B cell (primary cell): ENCODE results near the gene SPPL3. TPM values are rescaled to one million over a fixed set of nuclear protein-coding genes. Genes with fewer than 3 reads are reported as not detected.

ENCODE experiments used
- ATAC-seq: fragments of 200-7000 bp; cut with Tn5 transposase; one replicate; pipeline ENCODE4 v1.10.0; 2021; ENCODE audit warnings: low read depth, mild to moderate bottlenecking, moderate number of reproducible peaks, moderate library complexity
- CTCF ChIA-PET: fragments of 350-600 bp; sonication (Branson Sonifier 250); formaldehyde crosslinking; loops from one replicate; lab custom pipeline; 2021; ENCODE audit warnings: antibody characterized with exemption, inconsistent platforms; lab: Charles Lee
- POLR2A ChIA-PET: fragments of 350-600 bp; sonication (Branson Sonifier 250); formaldehyde crosslinking; loops from one replicate; lab custom pipeline; 2021; ENCODE audit warnings: antibody characterized with exemption; lab: Charles Lee
- DNase-seq: peaks from one replicate; pipeline ENCODE4 v3.0.0; 2013
- H2AFZ ChIP-seq: 2 replicates; pipeline ENCODE4 v1.6.1; 2012; ENCODE audit warnings: mild to moderate bottlenecking, low read depth, low read length; ENCODE audit not compliant: insufficient read depth, poor library complexity, severe bottlenecking
- H3K27ac ChIP-seq, 2 donors: 1 replicate in 1 of 2; 2 replicates in 1 of 2; pipeline ENCODE4 v1.5.1; 2012 to 2013; ENCODE audit warnings: low read length in 2 of 2, mild to moderate bottlenecking in 2 of 2, moderate library complexity in 1 of 2
- H3K27me3 ChIP-seq, 4 experiments: fragments of 200-600 bp in 1 of 4; sonication (generic) in 1 of 4; replicated peaks in 1 of 4; 1 replicate in 2 of 4; 2 replicates in 2 of 4; pipeline versions ENCODE4 v1.6.1 to v1.7.0; 2013 to 2016; ENCODE audit warnings: low read length in 3 of 4, mild to moderate bottlenecking in 2 of 4, mixed read lengths in 1 of 4, moderate library complexity in 1 of 4; ENCODE audit not compliant: insufficient read depth in 4 of 4, control insufficient read depth in 3 of 4; ENCODE audit errors: control extremely low read depth in 1 of 4
- H3K36me3 ChIP-seq, 2 experiments: replicated peaks in 1 of 2; 1 replicate in 1 of 2; 2 replicates in 1 of 2; pipeline versions ENCODE4 v1.6.1 to v1.7.1; 2013; ENCODE audit warnings: low read length in 1 of 2; ENCODE audit not compliant: insufficient read depth in 2 of 2, control insufficient read depth in 1 of 2; ENCODE audit errors: control extremely low read depth in 1 of 2, extremely low read depth in 1 of 2
- H3K4me1 ChIP-seq, 2 donors: fragments of 200-600 bp in 1 of 2; sonication (generic) in 1 of 2; 1 replicate in 1 of 2; 2 replicates in 1 of 2; pipeline versions ENCODE4 v1.5.1 to v1.6.1; 2013 to 2017; ENCODE audit warnings: low read length in 2 of 2; ENCODE audit not compliant: control insufficient read depth in 2 of 2, insufficient read depth in 2 of 2
- H3K4me2 ChIP-seq: replicated peaks from 2 replicates; pipeline ENCODE3; 2012; ENCODE audit warnings: mild to moderate bottlenecking, low read depth, low read length; ENCODE audit not compliant: poor library complexity, severe bottlenecking
- H3K4me3 ChIP-seq, 5 experiments: fragments of 200-600 bp in 1 of 5; sonication (generic) in 1 of 5; 1 replicate in 3 of 5; 2 replicates in 2 of 5; pipeline versions ENCODE4 v1.5.1 to v1.7.0; 2011 to 2016; ENCODE audit warnings: low read length in 4 of 5, mild to moderate bottlenecking in 4 of 5, low read depth in 2 of 5, control low read depth in 1 of 5, moderate library complexity in 1 of 5; ENCODE audit not compliant: insufficient read depth in 1 of 5; ENCODE audit errors: control extremely low read depth in 1 of 5, extremely low read depth in 1 of 5
- H3K79me2 ChIP-seq: fragments of 200-600 bp; sonication (generic); one replicate; pipeline ENCODE4 v1.6.0; 2016; ENCODE audit warnings: low read length; ENCODE audit not compliant: control insufficient read depth, insufficient read depth
- H3K9ac ChIP-seq: fragments of 200-600 bp; sonication (generic); 2 replicates; pipeline ENCODE4 v1.6.1; 2017; ENCODE audit warnings: mild to moderate bottlenecking, low read length, moderate library complexity
- H3K9me3 ChIP-seq, 3 donors: one replicate each; pipeline versions ENCODE4 v1.6.1 to v1.7.1; 2013; ENCODE audit warnings: low read length in 2 of 3; ENCODE audit not compliant: control insufficient read depth in 2 of 3, insufficient read depth in 1 of 3; ENCODE audit errors: control extremely low read depth in 1 of 3
- H4K20me1 ChIP-seq: 2 replicates; pipeline ENCODE4 v1.6.0; 2012; ENCODE audit warnings: mild to moderate bottlenecking, low read length; ENCODE audit not compliant: insufficient read depth, control insufficient read depth, poor library complexity, severe bottlenecking
- H3K27ac Mint-ChIP-seq: one replicate; pipeline ENCODE4 v1.8.0; 2021; ENCODE audit warnings: mixed read lengths
- H3K27me3 Mint-ChIP-seq: one replicate; pipeline ENCODE4 v1.8.0; 2021; ENCODE audit warnings: mixed read lengths
- H3K4me1 Mint-ChIP-seq: one replicate; pipeline ENCODE4 v1.8.0; 2021; ENCODE audit warnings: mixed read lengths
- H3K4me3 Mint-ChIP-seq: one replicate; pipeline ENCODE4 v1.8.0; 2021; ENCODE audit warnings: mixed read lengths
- H3K9me3 Mint-ChIP-seq: one replicate; pipeline ENCODE4 v1.8.0; 2022; ENCODE audit warnings: mixed read lengths; ENCODE audit not compliant: insufficient read depth
- EZH2 ChIP-seq: IDR thresholded peaks from 2 replicates; pipeline ENCODE4 v1.6.1; 2012; ENCODE audit warnings: borderline replicate concordance, low read depth, mild to moderate bottlenecking, moderate library complexity, low read length; ENCODE audit not compliant: insufficient read depth, poor library complexity, severe bottlenecking
- WGBS: methylation state at CpG from one replicate; pipeline ENCODE4 v1.1.5; 2013; ENCODE audit warnings: missing lambda C conversion rate; ENCODE audit not compliant: insufficient coverage; 5-methylcytosine and 5-hydroxymethylcytosine counted together
- intact Hi-C: fragments of 100-400 bp; cut with micrococcal nuclease; formaldehyde crosslinking; loops from one replicate; pipeline ENCODE4 v1.10.0; 2022
- polyA plus RNA-seq: library from polyadenylated mRNA; depleted of rRNA; stranded (reverse); fragments of >200 nt; gene quantifications from 2 replicates; pipeline ENCODE4 v1.2.3, GENCODE V29; 2012
- total RNA-seq, 2 donors: library from RNA; stranded (reverse); fragments of 120-200 nt in 1 of 2; gene quantifications; 1 replicate in 1 of 2; 2 replicates in 1 of 2; pipeline versions ENCODE4 v1.2.3 to v1.2.4, GENCODE V29; 2013 to 2022
- TF ChIP-seq, protein P1 (sequence below): fragments of 200-600 bp; IDR thresholded peaks from one replicate; pipeline ENCODE4 v1.8.0; 2022; ENCODE audit warnings: antibody characterized with exemption, mild to moderate bottlenecking

The SPPL3 gene
- total and polyA plus RNA-seq, 2 donors (not counting 1 experiment from before 2014, with no cell fraction given) = 12.3 to 43.6 TPM

DNA sequence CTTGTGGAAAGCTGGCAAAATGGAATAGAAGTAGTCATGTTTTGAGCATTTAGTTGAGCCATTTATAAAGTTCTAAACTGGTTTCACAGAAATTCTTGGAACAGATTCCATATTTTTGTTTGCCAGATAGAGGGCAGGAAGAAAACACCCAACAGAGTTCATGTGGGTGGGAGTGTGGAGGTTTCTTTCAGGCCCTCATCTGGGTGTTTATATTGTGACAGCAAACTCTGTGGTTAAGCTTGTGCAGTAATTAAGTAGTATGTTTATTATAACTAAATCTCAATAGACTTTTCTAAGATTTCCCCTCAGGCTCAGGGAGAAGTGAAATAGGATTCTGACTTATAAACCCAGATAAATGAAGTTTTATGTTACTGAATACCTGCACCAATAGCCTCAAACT is 57.4 kb downstream of the SPPL3 start:
- Histone ChIP-seq H3K9ac (no peak overlapping the region), H3K27ac (peak overlapping the region in 1 of 2 donors; percentile 41), H3K79me2 (peaks cover 95% of the 10 kb centered on the region), H2AFZ (no peak overlapping the region), H3K4me2 (no peak overlapping the region), H3K27me3 (no peaks in the 10 kb centered on the region), H3K4me3 (no peak overlapping the region), H3K9me3 (no peaks in the 10 kb centered on the region), H4K20me1 (peaks cover 60% of the 10 kb centered on the region), H3K36me3 (no peaks in the 10 kb centered on the region), H3K4me1 (peaks cover 43 to 44% of the 10 kb centered on the region in 2 donors)
- intact Hi-C loops = no loop called here
- ChIA-PET POLR2A (no interaction called here), CTCF (interaction anchor here (1.0 to 2.6 kb wide), 4 partner anchors 10 to 178 kb away, joined by 3 to 8 read pairs (median 4); no protein-coding TSS in a partner anchor)
- Mint-ChIP-seq H3K4me3 (peak overlapping the region; percentile 50), H3K9me3 (no peaks in the 10 kb centered on the region), H3K27ac (peak overlapping the region; percentile 61), H3K4me1 (peaks cover 62% of the 10 kb centered on the region), H3K27me3 (no peaks in the 10 kb centered on the region)
- no peak for ATAC-seq
- TF ChIP-seq, protein P1, sequence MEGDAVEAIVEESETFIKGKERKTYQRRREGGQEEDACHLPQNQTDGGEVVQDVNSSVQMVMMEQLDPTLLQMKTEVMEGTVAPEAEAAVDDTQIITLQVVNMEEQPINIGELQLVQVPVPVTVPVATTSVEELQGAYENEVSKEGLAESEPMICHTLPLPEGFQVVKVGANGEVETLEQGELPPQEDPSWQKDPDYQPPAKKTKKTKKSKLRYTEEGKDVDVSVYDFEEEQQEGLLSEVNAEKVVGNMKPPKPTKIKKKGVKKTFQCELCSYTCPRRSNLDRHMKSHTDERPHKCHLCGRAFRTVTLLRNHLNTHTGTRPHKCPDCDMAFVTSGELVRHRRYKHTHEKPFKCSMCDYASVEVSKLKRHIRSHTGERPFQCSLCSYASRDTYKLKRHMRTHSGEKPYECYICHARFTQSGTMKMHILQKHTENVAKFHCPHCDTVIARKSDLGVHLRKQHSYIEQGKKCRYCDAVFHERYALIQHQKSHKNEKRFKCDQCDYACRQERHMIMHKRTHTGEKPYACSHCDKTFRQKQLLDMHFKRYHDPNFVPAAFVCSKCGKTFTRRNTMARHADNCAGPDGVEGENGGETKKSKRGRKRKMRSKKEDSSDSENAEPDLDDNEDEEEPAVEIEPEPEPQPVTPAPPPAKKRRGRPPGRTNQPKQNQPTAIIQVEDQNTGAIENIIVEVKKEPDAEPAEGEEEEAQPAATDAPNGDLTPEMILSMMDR = no peak
- no peak for TF ChIP-seq EZH2
- DNase-seq = no peak

DNA sequence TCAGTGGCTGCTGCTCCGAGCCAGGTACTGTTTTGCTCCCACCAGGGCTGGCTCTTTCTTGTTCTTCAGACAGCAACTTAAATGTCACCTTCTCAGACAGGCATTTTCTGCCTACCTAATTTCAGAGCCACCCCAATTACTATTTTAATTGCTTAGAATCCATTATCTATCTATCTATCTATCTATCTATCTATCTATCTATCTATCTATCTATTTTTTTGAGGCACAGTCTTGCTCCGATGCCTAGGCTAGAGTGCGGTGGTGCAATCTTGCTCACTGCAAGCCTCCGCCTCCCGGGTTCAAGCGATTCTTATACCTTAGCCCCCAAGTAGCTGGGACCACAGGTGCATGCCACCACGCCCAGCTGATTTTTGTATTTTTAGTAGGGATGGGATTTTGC is 58.5 kb downstream of the SPPL3 start:
- H3K9me3 Mint-ChIP-seq = no peaks in the 10 kb centered on the region
- ATAC-seq (no peak), DNase-seq (no peak)
- CTCF ChIA-PET = interaction anchor here (1.1 to 1.2 kb wide), 2 partner anchors 126 to 177 kb away, joined by 3 to 4 read pairs; no protein-coding TSS in a partner anchor
- no peak overlapping the region for H3K4me3 Mint-ChIP-seq
- H3K27ac Mint-ChIP-seq = no peak overlapping the region
- H3K4me1 ChIP-seq = peaks cover 32 to 34% of the 10 kb centered on the region in 2 donors
- H3K9ac ChIP-seq = no peak overlapping the region
- no peaks in the 10 kb centered on the region for H3K27me3 Mint-ChIP-seq
- H3K36me3 ChIP-seq = no peaks in the 10 kb centered on the region
- H2AFZ ChIP-seq = no peak overlapping the region
- H3K4me3 ChIP-seq = no peak overlapping the region
- no peaks in the 10 kb centered on the region for H3K27me3 ChIP-seq
- H3K27ac ChIP-seq = no peak overlapping the region
- 98% methylated on average over 6 of the region's 7 CpGs for WGBS
- H4K20me1 ChIP-seq = peaks cover 60% of the 10 kb centered on the region
- TF ChIP-seq, protein P1 = no peak
- TF ChIP-seq EZH2 = no peak
- H3K79me2 ChIP-seq = peaks cover 90% of the 10 kb centered on the region
- intact Hi-C loops = no loop called here
- H3K4me1 Mint-ChIP-seq = peaks cover 54% of the 10 kb centered on the region
- H3K4me2 ChIP-seq = no peak overlapping the region
- no peaks in the 10 kb centered on the region for H3K9me3 ChIP-seq
- POLR2A ChIA-PET = no interaction called here
